SK-N-SH treated with all-trans-retinoic acid at 6 μM for 48 hours (cell line): ENCODE results near the gene SYNJ2.
A peak's percentile ranks its signal among the peaks of the same experiment; 100 is the strongest.

Experiments
- ARNTL ChIP-seq: fragments of 450-650 bp; formaldehyde crosslinking; IDR thresholded peaks from 2 replicates; pipeline ENCODE4 v1.5.0; 2020; ENCODE audit warnings: low read depth, mild to moderate bottlenecking, moderate library complexity, borderline replicate concordance
- CREB5 ChIP-seq: fragments of 250-450 bp; sonication (Bioruptor Pico); IDR thresholded peaks from 2 replicates; pipeline ENCODE4 v1.5.1; 2020; ENCODE audit warnings: low read depth, mild to moderate bottlenecking, moderate library complexity
- CSRNP3 ChIP-seq: fragments of 250-450 bp; sonication (Bioruptor Pico); IDR thresholded peaks from 2 replicates; pipeline ENCODE4 v1.5.1; 2021; ENCODE audit warnings: mild to moderate bottlenecking, moderate library complexity
- ESRRG ChIP-seq: fragments of 250-450 bp; sonication (Bioruptor Pico); IDR thresholded peaks from 2 replicates; pipeline ENCODE4 v1.6.1; 2021; ENCODE audit warnings: mild to moderate bottlenecking
- GLIS3 ChIP-seq: fragments of 250-450 bp; sonication (Bioruptor Pico); IDR thresholded peaks from 2 replicates; pipeline ENCODE4 v1.5.0; 2020; ENCODE audit warnings: mild to moderate bottlenecking, moderate library complexity
- ISL1 ChIP-seq: fragments of 250-450 bp; sonication (Bioruptor Pico); IDR thresholded peaks from 2 replicates; pipeline ENCODE4 v2.1.2; 2022; ENCODE audit warnings: mild to moderate bottlenecking, moderate library complexity
- OSR1 ChIP-seq: fragments of 250-450 bp; sonication (Bioruptor Pico); IDR thresholded peaks from 2 replicates; pipeline ENCODE4 v1.8.0; 2022; ENCODE audit warnings: moderate library complexity, mild to moderate bottlenecking, inconsistent platforms
- PATZ1 ChIP-seq: fragments of 250-450 bp; sonication (Bioruptor Pico); IDR thresholded peaks from 2 replicates; pipeline ENCODE4 v1.8.0; 2020; ENCODE audit warnings: mild to moderate bottlenecking, moderate library complexity, borderline replicate concordance
- TCF4 ChIP-seq: fragments of 250-450 bp; sonication (Bioruptor Pico); IDR thresholded peaks from 2 replicates; pipeline ENCODE4 v1.8.0; 2021; ENCODE audit warnings: mild to moderate bottlenecking, moderate library complexity, borderline replicate concordance
- ZC3H10 ChIP-seq: fragments of 250-450 bp; sonication (Bioruptor Pico); IDR thresholded peaks from 2 replicates; pipeline ENCODE4 v1.5.1; 2021; ENCODE audit warnings: mild to moderate bottlenecking, moderate library complexity
- ZNF565 ChIP-seq: fragments of 450-650 bp; formaldehyde crosslinking; conservative IDR thresholded peaks from 2 replicates; pipeline ENCODE4 v1.5.0; 2020; ENCODE audit warnings: low read depth, mild to moderate bottlenecking, moderate library complexity

GRCh38 chr6:157989541-157990289 lies 8.1 kb downstream of the SYNJ2 start:
- TF ChIP-seq TCF4 (CRISPR knock-in tag) (no peak), CSRNP3 (no peak), PATZ1 (CRISPR knock-in tag) (peak; percentile 91; the same call in 1 of the 2 replicates), CREB5 (no peak), ZC3H10 (CRISPR knock-in tag) (no peak), ISL1 (no peak), GLIS3 (CRISPR knock-in tag) (no peak), ZNF565 (CRISPR knock-in tag) (no peak), OSR1 (CRISPR knock-in tag) (no peak), ESRRG (CRISPR knock-in tag) (no peak), ARNTL (no peak)
